H9 (cell line): ENCODE results near the gene SLC29A1. TPM values are rescaled to one million over a fixed set of nuclear protein-coding genes. Genes with fewer than 3 reads are reported as not detected.
"Not testable (repeated sequence)": the region's sequence is repeated elsewhere in the genome, so short reads cannot be mapped to it uniquely, and the experiment has no call there.

ENCODE experiments used
- DNase-seq: peaks from one replicate; pipeline ENCODE4 v3.0.0-alpha.2; 2017
- H2AFZ ChIP-seq: one replicate; pipeline ENCODE4 v1.6.1; 2013; ENCODE audit warnings: mild to moderate bottlenecking, low read length, control low read depth, moderate library complexity
- H2AK5ac ChIP-seq: 2 replicates; pipeline ENCODE4 v1.6.1; 2013; ENCODE audit warnings: low read length, control low read depth, mixed read lengths; ENCODE audit not compliant: insufficient read length
- H2BK120ac ChIP-seq: one replicate; pipeline ENCODE4 v1.6.1; 2013; ENCODE audit warnings: low read depth, mild to moderate bottlenecking, low read length, control low read depth, inconsistent platforms; ENCODE audit not compliant: poor library complexity, severe bottlenecking
- H2BK12ac ChIP-seq: 2 replicates; pipeline ENCODE4 v1.6.1; 2013; ENCODE audit warnings: low read length, control low read depth, mixed read lengths, low read depth; ENCODE audit not compliant: insufficient read length
- H2BK15ac ChIP-seq: 2 replicates; pipeline ENCODE4 v1.6.1; 2013; ENCODE audit warnings: low read depth, low read length, control low read depth
- H2BK20ac ChIP-seq: one replicate; pipeline ENCODE4 v1.6.1; 2013; ENCODE audit warnings: low read depth, mild to moderate bottlenecking, low read length, control low read depth, inconsistent platforms; ENCODE audit not compliant: poor library complexity, severe bottlenecking
- H2BK5ac ChIP-seq: 2 replicates; pipeline ENCODE4 v1.6.1; 2013; ENCODE audit warnings: low read length, control low read depth, mixed read lengths; ENCODE audit not compliant: insufficient read length
- H3K14ac ChIP-seq: 2 replicates; pipeline ENCODE4 v1.6.1; 2013; ENCODE audit warnings: low read length, control low read depth; ENCODE audit not compliant: insufficient read depth
- H3K18ac ChIP-seq: 2 replicates; pipeline ENCODE4 v1.6.1; 2013; ENCODE audit warnings: low read depth, mild to moderate bottlenecking, mixed read lengths, low read length, control low read depth; ENCODE audit not compliant: insufficient read length
- H3K23ac ChIP-seq: 2 replicates; pipeline ENCODE4 v1.6.1; 2013; ENCODE audit warnings: low read length, control low read depth, mixed read lengths, low read depth; ENCODE audit not compliant: insufficient read length
- H3K23me2 ChIP-seq: 2 replicates; pipeline ENCODE4 v1.6.1; 2013; ENCODE audit warnings: low read depth, mild to moderate bottlenecking, mixed read lengths, low read length, control low read depth; ENCODE audit not compliant: insufficient read length, poor library complexity, severe bottlenecking
- H3K27ac ChIP-seq: 2 replicates; pipeline ENCODE4 v1.5.1; 2013; ENCODE audit warnings: low read length, control low read depth, mixed read lengths, low read depth; ENCODE audit not compliant: insufficient read length
- H3K27me3 ChIP-seq: 2 replicates; pipeline ENCODE4 v1.6.1; 2013; ENCODE audit warnings: low read length, control low read depth, inconsistent platforms; ENCODE audit not compliant: insufficient read depth
- H3K4ac ChIP-seq: 2 replicates; pipeline ENCODE4 v1.6.1; 2013; ENCODE audit warnings: low read depth, mild to moderate bottlenecking, control low read depth, inconsistent platforms, low read length, moderate library complexity
- H3K4me1 ChIP-seq: 2 replicates; pipeline ENCODE4 v1.6.1; 2013; ENCODE audit warnings: low read length, control low read depth, inconsistent platforms; ENCODE audit not compliant: insufficient read depth
- H3K4me2 ChIP-seq: 2 replicates; pipeline ENCODE4 v1.6.1; 2013; ENCODE audit warnings: low read length, control low read depth, mixed read lengths; ENCODE audit not compliant: insufficient read length, insufficient read depth
- H3K56ac ChIP-seq: 2 replicates; pipeline ENCODE4 v1.6.1; 2013; ENCODE audit warnings: low read depth, mild to moderate bottlenecking, mixed read lengths, low read length, control low read depth; ENCODE audit not compliant: insufficient read length
- H3K79me1 ChIP-seq: 2 replicates; pipeline ENCODE4 v1.6.1; 2013; ENCODE audit warnings: low read depth, mild to moderate bottlenecking, moderate library complexity, low read length, control low read depth, inconsistent platforms; ENCODE audit not compliant: insufficient read depth, poor library complexity, severe bottlenecking
- H3K79me2 ChIP-seq: 2 replicates; pipeline ENCODE4 v1.6.1; 2013; ENCODE audit warnings: low read length, control low read depth, inconsistent platforms; ENCODE audit not compliant: insufficient read depth
- H3K9ac ChIP-seq: 2 replicates; pipeline ENCODE4 v1.6.1; 2013; ENCODE audit warnings: low read length, control low read depth, mixed read lengths; ENCODE audit not compliant: insufficient read length; ENCODE audit errors: extremely low read depth
- H3K9me3 ChIP-seq: one replicate; pipeline ENCODE4 v1.6.1; 2013; ENCODE audit warnings: low read depth, low read length, inconsistent platforms; ENCODE audit not compliant: control insufficient read depth
- H3T11ph ChIP-seq: one replicate; pipeline ENCODE4 v1.6.1; 2013; ENCODE audit warnings: mild to moderate bottlenecking, low read length, control low read depth, inconsistent platforms
- H4K20me1 ChIP-seq: one replicate; pipeline ENCODE4 v1.6.1; 2013; ENCODE audit not compliant: control insufficient read depth, insufficient read length, insufficient read depth
- H4K5ac ChIP-seq: 2 replicates; pipeline ENCODE4 v1.6.1; 2013; ENCODE audit warnings: low read depth, mild to moderate bottlenecking, mixed read lengths, low read length, control low read depth; ENCODE audit not compliant: insufficient read length
- H4K8ac ChIP-seq: replicated peaks from 2 replicates; pipeline ENCODE4 v1.6.1; 2013; ENCODE audit warnings: low read length, control low read depth, mixed read lengths, low read depth; ENCODE audit not compliant: insufficient read length
- H4K91ac ChIP-seq: 2 replicates; pipeline ENCODE4 v1.6.1; 2013; ENCODE audit warnings: low read depth, mild to moderate bottlenecking, moderate library complexity, mixed read lengths, low read length, control low read depth; ENCODE audit not compliant: insufficient read length
- H3K27ac Mint-ChIP-seq, 3 experiments: 2 replicates in 2 of 3; 3 replicates in 1 of 3; pipeline ENCODE4 v1.8.0; 2020 to 2021; ENCODE audit warnings: mixed read lengths in 3 of 3, mild to moderate bottlenecking in 1 of 3, moderate library complexity in 1 of 3
- H3K27me3 Mint-ChIP-seq: 2 replicates; pipeline ENCODE4 v1.8.0; 2021; ENCODE audit warnings: low read depth, mild to moderate bottlenecking, moderate library complexity, mixed read lengths
- H3K36me3 Mint-ChIP-seq, 3 experiments: 2 replicates in 2 of 3; 3 replicates in 1 of 3; pipeline ENCODE4 v1.8.0; 2020 to 2021; ENCODE audit warnings: low read depth in 3 of 3, mixed read lengths in 3 of 3; ENCODE audit not compliant: insufficient read depth in 1 of 3
- H3K4me1 Mint-ChIP-seq, 2 experiments: 2 replicates each; pipeline ENCODE4 v1.8.0; 2020; ENCODE audit warnings: mixed read lengths in 2 of 2
- H3K4me3 Mint-ChIP-seq, 2 experiments: 2 replicates in 1 of 2; 3 replicates in 1 of 2; pipeline ENCODE4 v1.8.0; 2020 to 2021; ENCODE audit warnings: mild to moderate bottlenecking in 2 of 2, mixed read lengths in 2 of 2, moderate library complexity in 1 of 2
- H3K9me3 Mint-ChIP-seq, 2 experiments: 2 replicates in 1 of 2; 3 replicates in 1 of 2; pipeline ENCODE4 v1.8.0; 2020; ENCODE audit warnings: mild to moderate bottlenecking in 2 of 2, mixed read lengths in 2 of 2, moderate library complexity in 1 of 2
- WGBS: extraction: QIAGEN DNeasy Blood & Tissue Kit; methylation state at CpG from one replicate; pipeline ENCODE4 v1.1.7; 2013; ENCODE audit warnings: missing lambda C conversion rate, low lambda C conversion rate, mixed read lengths; ENCODE audit not compliant: insufficient read length; ENCODE audit errors: extremely low coverage; 5-methylcytosine and 5-hydroxymethylcytosine counted together
- total RNA-seq: library from RNA; stranded (reverse); gene quantifications from 2 replicates; pipeline ENCODE4 v1.2.1, GENCODE V29; 2021
- TF ChIP-seq, protein P1 (sequence below): fragments of 200-600 bp; sonication (generic); conservative IDR thresholded peaks from 3 replicates; pipeline ENCODE4 v1.8.0; 2021; ENCODE audit warnings: antibody characterized with exemption, mild to moderate bottlenecking

The SLC29A1 gene
- total RNA-seq, 1 experiment from 2014 or later: 124 TPM

- no CpG with 5 or more reads among the region's 4 CpGs for WGBS
- no peak overlapping the region for H2BK12ac ChIP-seq
- H2BK5ac ChIP-seq: no peak overlapping the region
- H3K23ac ChIP-seq: no peak overlapping the region
- Mint-ChIP-seq H3K4me3 (no peak overlapping the region), H3K27me3 (no peaks in the 10 kb centered on the region), H3K36me3 (no peaks in the 10 kb centered on the region; a peak in 1 of 7 replicates), H3K27ac (no peak overlapping the region), H3K9me3 (no peaks in the 10 kb centered on the region), H3K4me1 (peaks cover 21 to 27% of the 10 kb centered on the region in 2 experiments)
- H3K9me3 ChIP-seq: no peaks in the 10 kb centered on the region
- no peak overlapping the region for H4K91ac ChIP-seq
- no peak overlapping the region for H4K8ac ChIP-seq
- H2AK5ac ChIP-seq: no peak overlapping the region
- no peaks in the 10 kb centered on the region for H3K79me1 ChIP-seq
- H3K14ac ChIP-seq: no peak overlapping the region
- H2BK120ac ChIP-seq: no peak overlapping the region
- no peak overlapping the region for H4K5ac ChIP-seq
- no peak for DNase-seq
- no peaks in the 10 kb centered on the region for H3K23me2 ChIP-seq
- no peak overlapping the region for H3K56ac ChIP-seq
- no peak overlapping the region for H3K9ac ChIP-seq
- H3T11ph ChIP-seq: no peak overlapping the region
- H2BK15ac ChIP-seq: no peak overlapping the region
- no peak overlapping the region for H2BK20ac ChIP-seq
- H2AFZ ChIP-seq: no peak overlapping the region
- no peaks in the 10 kb centered on the region for H3K27me3 ChIP-seq
- peaks cover 6% of the 10 kb centered on the region; the same call in 1 of the 2 replicates for H3K4me1 ChIP-seq
- no peak overlapping the region for H3K27ac ChIP-seq
- H3K79me2 ChIP-seq: no peaks in the 10 kb centered on the region
- no peaks in the 10 kb centered on the region for H4K20me1 ChIP-seq
- TF ChIP-seq, protein P1, sequence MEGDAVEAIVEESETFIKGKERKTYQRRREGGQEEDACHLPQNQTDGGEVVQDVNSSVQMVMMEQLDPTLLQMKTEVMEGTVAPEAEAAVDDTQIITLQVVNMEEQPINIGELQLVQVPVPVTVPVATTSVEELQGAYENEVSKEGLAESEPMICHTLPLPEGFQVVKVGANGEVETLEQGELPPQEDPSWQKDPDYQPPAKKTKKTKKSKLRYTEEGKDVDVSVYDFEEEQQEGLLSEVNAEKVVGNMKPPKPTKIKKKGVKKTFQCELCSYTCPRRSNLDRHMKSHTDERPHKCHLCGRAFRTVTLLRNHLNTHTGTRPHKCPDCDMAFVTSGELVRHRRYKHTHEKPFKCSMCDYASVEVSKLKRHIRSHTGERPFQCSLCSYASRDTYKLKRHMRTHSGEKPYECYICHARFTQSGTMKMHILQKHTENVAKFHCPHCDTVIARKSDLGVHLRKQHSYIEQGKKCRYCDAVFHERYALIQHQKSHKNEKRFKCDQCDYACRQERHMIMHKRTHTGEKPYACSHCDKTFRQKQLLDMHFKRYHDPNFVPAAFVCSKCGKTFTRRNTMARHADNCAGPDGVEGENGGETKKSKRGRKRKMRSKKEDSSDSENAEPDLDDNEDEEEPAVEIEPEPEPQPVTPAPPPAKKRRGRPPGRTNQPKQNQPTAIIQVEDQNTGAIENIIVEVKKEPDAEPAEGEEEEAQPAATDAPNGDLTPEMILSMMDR: no peak
- no peak overlapping the region for H3K4ac ChIP-seq
- no peak overlapping the region for H3K18ac ChIP-seq
- no peak overlapping the region for H3K4me2 ChIP-seq
Measured at GRCh38 chr6:44180886-44181285, 42.5 kb upstream of the SLC29A1 start.

- H2BK5ac ChIP-seq, H3K56ac ChIP-seq, H3K9me3 Mint-ChIP-seq, H3K14ac ChIP-seq, H2BK12ac ChIP-seq, H3K27ac Mint-ChIP-seq, H3K27me3 ChIP-seq, H3K4me1 ChIP-seq, H3K4me2 ChIP-seq, H2BK20ac ChIP-seq, H2BK15ac ChIP-seq, H3K4me3 Mint-ChIP-seq, H3K23ac ChIP-seq, H3K79me2 ChIP-seq, H3K27ac ChIP-seq, DNase-seq, H3K18ac ChIP-seq, H3K36me3 Mint-ChIP-seq, H2AFZ ChIP-seq, H3K79me1 ChIP-seq, H4K91ac ChIP-seq, H4K8ac ChIP-seq, H3K9me3 ChIP-seq, H2BK120ac ChIP-seq, H3K23me2 ChIP-seq, H3T11ph ChIP-seq, H2AK5ac ChIP-seq, H3K9ac ChIP-seq, H3K27me3 Mint-ChIP-seq, H4K20me1 ChIP-seq, H4K5ac ChIP-seq, H3K4ac ChIP-seq: not testable (repeated sequence)
- peaks cover 19 to 26% of the 10 kb centered on the region in 2 experiments for H3K4me1 Mint-ChIP-seq
Measured at GRCh38 chr6:44181784-44182183, 41.6 kb upstream of the SLC29A1 start.
